Uterus (tissue), 2 donors: ENCODE results near the gene ADSS1.

Experiments
- CTCF ChIP-seq, 4 experiments: fragments of 200-600 bp in 2 of 4; fragments of 450-650 bp in 2 of 4; sonication (generic) in 2 of 4; IDR thresholded peaks; one replicate each; pipeline ENCODE4 v1.5.1; 2016 to 2019; ENCODE audit warnings: antibody characterized with exemption in 4 of 4, mild to moderate bottlenecking in 2 of 4, moderate library complexity in 1 of 4
- POLR2A ChIP-seq, 2 donors: fragments of 450-650 bp; IDR thresholded peaks; one replicate each; pipeline ENCODE4 v1.6.1; 2016; ENCODE audit warnings: antibody characterized with exemption in 2 of 2, mild to moderate bottlenecking in 1 of 2, moderate library complexity in 1 of 2

GRCh38 chr14:104793703-104793959 is 69.6 kb downstream of the ADSS1 start:
- TF ChIP-seq POLR2A (IDR thresholded peaks at IDR 0.05), result no peak
- no peak for TF ChIP-seq CTCF (IDR thresholded peaks at IDR 0.05)
